Stimulated activated CD4-positive, alpha-beta T cell treated with anti-CD3 and anti-CD28 coated beads, Interleukin-2, amount 100 ng/mL, for 24 hours (primary cell): Measurements from ENCODE around the gene DMRTC2.
"Not testable (repeated sequence)": the region's sequence is repeated elsewhere in the genome, so short reads cannot be mapped to it uniquely, and the experiment has no call there.

Experiments
- DNase-seq, 2 donors: peaks; one replicate each; pipeline ENCODE4 v3.0.0-alpha.2; 2020

The DMRTC2 gene

GRCh38 chr19:41871573-41872383 is 26.9 kb downstream of the DMRTC2 start:
- DNase-seq = peak; percentile 66 to 70

- DNase-seq = no peak
Measured at GRCh38 chr19:41872384-41872774, 27.5 kb downstream of the DMRTC2 start.

GRCh38 chr19:41872775-41873647 is 28.2 kb downstream of the DMRTC2 start:
- peak; percentile 76 for DNase-seq

GRCh38 chr19:41875973-41876372 is 31.1 kb downstream of the DMRTC2 start:
- not testable (repeated sequence) for DNase-seq

- no peak for DNase-seq
Measured at GRCh38 chr19:41876847-41877832, 32.3 kb downstream of the DMRTC2 start, which contains the start of gene CD79A. Gene CD79A, plus strand, starts transcription at chr19:41877279. Its CDS starts 26 bp downstream, at chr19:41877305.

GRCh38 chr19:41877916-41878905 is 33.4 kb downstream of the DMRTC2 start:
- DNase-seq = peak in 1 of 2 donors; percentile 9

- DNase-seq = no peak
Measured at GRCh38 chr19:41879080-41879479, 34.2 kb downstream of the DMRTC2 start.

GRCh38 chr19:41879670-41880328 is 35.0 kb downstream of the DMRTC2 start:
- no peak for DNase-seq

- DNase-seq = no peak
Measured at GRCh38 chr19:41880329-41880708, 35.5 kb downstream of the DMRTC2 start.

- DNase-seq = peak; percentile 64 to 71
Measured at GRCh38 chr19:41882568-41883462, 38.0 kb downstream of the DMRTC2 start, which contains the start of gene ARHGEF1. Gene ARHGEF1, plus strand, starts transcription at chr19:41883184. Its CDS starts 4,899 bp downstream, at chr19:41888083.

- DNase-seq = no peak
Measured at GRCh38 chr19:41883463-41883820, 38.6 kb downstream of the DMRTC2 start.

GRCh38 chr19:41883821-41884733 is 39.2 kb downstream of the DMRTC2 start:
- DNase-seq = peak; percentile 90 to 91

GRCh38 chr19:41886761-41887710 is 42.2 kb downstream of the DMRTC2 start:
- peak; percentile 57 to 69 for DNase-seq

- peak; percentile 87 for DNase-seq
Measured at GRCh38 chr19:41887711-41888382, 43.0 kb downstream of the DMRTC2 start.

- DNase-seq = no peak
Measured at GRCh38 chr19:41888926-41889325, 44.1 kb downstream of the DMRTC2 start.

GRCh38 chr19:41889896-41890295 is 45.1 kb downstream of the DMRTC2 start:
- DNase-seq = no peak

GRCh38 chr19:41890936-41891335 is 46.1 kb downstream of the DMRTC2 start:
- DNase-seq = no peak
